SKM-1 treated with dmso at 0.1 percent for 144 hours (cell line): ENCODE data around the gene PRKN.

ENCODE experiments used
- DNase-seq: peaks from one replicate; lab custom pipeline; 2025; ENCODE audit not compliant: unreplicated experiment; lab: John Stamatoyannopoulos, UW

Gene PRKN

DNA sequence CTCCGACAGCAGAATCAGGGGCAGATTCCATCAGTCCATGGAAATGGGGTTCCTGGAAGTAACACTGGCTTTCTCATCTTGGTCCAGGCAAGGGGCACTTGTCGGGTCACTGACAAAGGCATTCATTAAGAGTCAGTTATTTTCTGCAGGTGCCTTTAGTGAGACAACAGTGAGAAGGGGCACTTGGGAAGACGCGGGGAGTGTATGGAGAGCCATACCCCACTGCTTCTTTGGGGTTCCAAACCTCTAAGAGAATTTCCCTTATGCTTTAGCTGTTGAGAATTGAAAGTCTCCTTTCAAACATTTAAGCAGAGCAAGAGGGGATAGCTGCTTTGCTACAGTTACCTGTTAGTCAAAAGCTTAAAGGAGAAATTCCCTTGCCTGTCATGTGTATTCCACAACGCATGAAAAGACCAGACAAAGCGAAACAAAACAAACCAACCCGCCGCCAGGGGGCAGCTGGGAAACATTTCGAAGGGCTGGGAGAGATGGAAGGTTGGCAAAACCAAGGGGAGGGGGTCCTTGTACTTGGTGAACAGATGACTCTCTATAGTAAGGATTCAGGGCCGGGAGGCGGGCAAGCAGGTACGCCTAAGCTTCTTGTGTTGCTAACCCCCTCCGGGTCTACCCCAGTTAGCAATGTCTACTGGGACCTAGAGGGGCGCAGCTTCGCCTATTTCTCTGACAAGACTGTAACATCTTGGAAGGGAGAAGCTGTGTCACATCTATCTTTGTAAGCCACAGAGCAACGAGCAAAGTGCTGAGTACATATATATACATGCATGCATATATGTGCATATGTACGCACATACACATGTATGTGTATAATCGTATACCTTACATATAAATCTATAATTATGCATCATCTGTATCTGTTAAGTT is 978.8 kb downstream of the PRKN start:
- peak; percentile 2 for DNase-seq

DNA sequence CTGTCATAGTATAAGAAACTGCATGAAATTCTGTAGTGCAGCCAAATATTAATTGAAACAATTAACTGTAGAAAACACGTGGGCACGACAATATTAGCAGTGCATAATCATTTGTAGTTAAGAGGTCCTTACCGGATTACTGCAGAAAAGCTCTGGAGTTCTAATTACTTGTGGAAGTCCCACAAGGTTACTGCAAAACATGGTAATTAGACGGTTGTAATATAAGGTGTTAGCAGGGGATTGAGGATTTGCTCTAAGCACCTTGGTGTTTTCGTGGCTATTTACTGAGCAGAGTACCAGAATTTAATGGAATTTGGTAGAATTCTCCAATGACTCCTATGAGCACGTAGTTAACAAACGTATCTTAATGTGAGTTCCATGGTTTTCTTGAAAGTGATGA is 980.1 kb downstream of the PRKN start:
- no peak for DNase-seq

DNA sequence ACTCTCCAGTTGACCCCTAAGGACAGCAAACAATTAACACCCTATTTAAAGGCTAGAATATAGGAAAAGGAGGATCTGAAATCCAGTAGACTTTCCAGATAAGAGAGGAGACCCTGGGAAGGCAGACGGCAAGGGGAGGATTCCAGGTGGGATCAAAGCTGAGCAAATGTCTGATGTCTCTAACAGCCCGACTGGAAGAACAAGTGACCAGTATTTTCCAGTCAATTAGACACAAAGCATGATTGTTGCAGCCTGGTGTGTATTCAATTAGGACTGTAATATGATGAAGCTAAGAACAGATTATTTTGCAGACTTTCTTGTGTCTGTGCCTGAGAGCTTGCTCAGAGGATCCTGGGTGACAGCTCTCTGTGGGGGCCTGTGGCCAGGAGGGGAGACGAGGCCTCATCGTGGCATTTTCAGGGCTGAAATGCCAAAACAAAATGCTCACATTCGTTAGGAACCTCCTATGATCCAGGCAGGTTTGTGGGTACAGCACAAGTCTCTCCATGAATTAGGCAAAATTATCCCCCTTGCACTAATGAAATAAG is 981.9 kb downstream of the PRKN start:
- DNase-seq: no peak

DNA sequence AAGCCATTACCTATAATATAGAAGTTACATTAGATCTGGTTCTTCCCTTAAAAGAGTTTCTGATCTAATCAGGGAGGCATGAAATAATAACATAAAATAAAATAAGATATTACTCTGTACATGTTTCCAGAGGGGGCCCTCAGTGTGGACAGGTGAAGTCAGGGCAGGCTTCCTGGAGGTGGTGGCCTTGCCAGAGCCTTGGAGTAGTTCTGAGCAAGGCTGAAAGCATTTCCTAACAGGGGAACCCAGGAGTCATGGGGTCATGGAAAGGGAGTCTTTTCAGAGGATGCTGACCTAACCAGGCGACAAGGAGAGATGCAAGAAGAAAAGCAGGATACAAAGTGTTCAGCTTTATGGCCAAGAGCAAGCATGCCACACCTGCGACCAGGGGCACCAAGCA is 982.4 kb downstream of the PRKN start:
- DNase-seq: no peak

DNA sequence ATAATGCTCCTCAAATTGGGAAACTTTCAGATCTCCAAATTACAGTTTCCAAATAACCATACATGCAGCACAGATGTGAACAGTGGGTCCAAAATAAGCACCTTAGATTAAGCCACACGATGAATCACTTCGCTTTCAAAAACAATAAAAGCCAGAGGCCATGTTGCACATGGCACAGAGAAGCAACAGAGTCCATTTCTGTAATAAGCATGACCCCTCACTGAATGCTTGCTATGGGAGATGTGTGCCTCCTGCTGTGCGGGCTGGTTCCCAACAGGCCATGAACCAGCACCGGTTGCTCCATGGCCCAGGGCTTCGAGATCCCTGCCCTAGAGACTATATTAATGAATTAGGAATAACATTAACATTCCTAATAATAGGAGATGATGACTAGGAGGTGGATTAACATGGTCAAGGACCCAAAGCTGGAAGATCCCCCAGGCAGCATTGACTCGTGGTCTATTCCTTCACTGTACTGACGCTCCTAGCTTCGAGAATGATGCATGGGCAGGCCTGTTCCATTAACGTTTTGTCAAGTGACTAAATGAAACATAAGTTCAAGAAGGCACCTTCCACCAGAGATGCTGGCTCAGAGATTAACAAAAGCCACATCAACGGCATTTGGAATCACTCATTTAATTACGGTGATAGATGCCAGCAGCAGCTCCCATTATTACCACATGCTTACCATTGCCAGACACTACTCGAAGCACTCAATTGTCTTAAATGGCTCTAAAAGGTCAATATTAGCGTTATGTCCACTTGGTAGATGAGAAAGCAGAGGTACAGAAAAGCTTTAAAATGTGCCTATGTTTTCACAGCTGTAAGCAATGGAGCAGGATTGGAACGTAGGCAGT is 983.1 kb downstream of the PRKN start:
- no peak for DNase-seq

DNA sequence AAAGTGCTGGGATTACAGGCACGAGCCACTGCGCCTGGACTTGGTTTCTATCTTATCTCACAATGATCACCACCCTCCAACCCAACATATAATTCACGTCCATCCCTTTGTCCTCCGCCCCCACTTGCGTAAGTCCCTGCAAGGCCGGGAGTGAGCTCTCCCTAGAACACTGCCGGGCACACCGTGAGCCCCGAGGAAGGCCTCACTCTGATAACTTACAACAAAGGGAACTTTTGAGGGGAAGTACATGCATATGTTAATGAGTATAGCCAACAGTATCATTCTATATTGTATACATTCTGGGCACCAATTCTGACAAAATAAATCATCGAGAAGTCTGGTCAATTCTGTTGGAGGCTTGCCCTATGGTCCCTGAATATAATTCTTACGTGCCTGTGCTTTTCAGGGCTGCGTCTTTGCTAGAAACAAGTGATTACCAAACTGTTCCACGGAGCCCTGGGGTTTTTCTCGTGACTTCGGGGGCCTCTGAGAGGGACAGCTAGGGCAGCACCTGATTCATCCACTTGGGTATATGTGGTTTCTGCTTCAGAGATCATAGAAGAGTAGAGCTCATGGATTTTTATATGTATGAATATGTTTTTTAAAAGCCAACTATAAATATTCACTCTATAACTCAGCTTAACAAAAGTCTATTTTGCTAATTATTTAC is 983.9 kb downstream of the PRKN start:
- DNase-seq: no peak

DNA sequence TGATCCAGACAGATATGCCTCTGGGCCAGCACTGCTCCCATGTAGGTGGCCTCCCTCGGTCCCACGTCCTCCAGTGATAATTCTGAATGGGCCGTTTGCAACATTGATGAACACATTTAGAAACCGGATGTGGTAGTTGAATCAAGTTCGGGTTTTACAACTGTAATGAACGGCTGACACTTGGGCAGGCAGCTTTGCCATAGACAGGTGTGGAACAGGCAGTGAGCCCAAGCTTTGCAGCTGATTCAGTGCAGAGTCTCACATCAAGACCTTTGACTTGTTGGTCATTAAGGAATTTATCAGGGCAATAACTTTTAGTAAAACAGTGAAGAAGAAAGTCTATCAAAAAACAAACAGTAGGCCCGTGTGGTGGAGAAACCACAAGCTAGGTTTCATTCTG is 987.1 kb downstream of the PRKN start:
- no peak for DNase-seq

DNA sequence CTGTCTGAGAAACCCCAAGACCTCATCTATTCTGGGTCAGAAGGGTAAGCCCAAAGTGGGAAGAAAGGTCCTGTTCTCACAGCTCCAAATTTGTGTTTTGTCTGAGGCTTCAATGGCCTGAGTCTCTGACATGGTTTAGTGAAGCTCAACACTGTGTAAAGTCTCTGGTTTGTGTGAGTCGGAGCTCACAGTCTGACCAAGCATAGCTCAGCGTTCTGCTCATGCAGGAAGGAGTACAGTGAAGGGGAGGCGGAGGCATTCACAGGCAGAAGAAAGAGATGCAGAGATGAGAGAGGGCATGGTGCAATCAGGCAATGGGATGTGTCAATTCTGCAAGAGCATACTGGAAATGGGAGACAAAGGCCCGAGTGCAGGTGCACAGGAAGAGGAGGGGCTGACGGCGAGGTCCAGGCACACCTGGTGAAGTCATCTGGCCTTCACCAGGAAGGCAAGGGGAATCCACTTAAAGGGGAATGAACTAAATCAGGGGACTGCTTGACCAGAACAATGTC is 990.7 kb downstream of the PRKN start:
- DNase-seq: no peak

DNA sequence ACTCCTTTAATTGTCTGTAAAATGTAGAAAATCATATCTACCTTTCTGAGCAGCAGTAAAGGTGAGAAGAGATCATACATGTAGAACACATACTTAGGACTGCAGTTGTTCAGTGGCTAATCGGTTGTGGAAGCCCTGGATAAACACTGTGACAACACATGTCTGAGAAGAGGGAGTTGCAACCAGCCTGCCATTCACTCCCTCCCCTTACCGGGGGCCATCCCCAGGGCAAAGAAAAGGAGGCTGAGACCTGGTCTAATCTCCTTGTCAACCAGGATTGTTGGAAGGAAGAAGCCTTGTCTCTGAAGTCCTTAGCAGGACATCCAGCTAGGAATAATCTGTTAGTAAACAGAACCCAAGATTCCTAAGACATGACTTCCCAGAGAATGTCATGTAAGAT is 991.2 kb downstream of the PRKN start:
- DNase-seq: no peak

DNA sequence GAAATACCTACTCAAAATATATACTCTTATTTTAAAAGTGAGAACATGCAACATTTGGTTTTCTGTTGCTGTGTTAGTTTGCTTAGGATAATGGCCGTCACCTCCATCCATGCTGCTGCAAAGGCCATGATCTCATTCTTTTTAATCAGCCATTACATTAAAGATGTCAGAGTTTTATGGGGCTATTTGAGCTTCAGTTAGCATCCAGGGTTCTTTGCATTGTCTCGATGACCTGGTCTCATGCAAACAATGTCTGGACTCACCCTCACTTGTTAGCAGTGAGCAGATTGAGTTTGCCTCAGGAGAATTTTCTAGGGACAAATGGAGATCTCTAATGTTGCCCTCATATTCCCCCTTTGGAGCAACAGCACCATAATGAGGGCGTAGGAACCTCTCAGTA is 995.0 kb downstream of the PRKN start:
- DNase-seq: no peak

DNA sequence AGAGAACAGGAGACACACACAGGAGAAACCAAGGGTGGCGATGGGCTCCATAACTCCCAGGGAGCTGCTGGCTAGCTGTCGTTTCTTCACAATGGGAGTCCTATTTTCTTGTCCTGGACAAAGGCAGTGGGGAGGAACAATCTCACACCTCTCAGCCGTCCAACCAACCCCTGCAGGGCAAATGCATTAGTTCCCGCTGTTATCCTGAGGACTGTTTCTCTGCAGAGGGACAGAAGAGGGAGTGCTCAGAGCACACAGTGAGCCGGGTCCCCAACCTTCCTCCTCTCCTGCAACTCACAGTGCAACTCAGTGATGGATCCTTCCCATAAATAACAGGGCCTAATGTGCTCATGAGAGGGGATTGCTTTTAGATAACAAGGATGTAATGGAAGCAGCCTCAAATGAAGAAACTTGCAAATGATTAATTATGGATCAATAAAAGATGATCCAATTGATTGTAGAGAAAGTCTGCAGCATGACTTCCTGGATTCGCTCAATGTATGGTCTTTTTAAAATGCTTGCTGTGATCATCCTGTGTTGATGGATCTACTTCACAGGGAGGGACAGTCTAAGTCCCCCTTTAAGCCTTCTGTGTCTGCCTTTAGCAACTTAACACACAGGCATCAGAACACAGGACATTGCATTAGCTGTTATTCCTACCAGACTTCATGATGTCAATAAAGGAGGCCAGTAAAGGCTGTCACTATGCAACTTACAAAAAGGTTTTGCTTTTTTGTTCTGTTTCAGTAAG is 1000.3 kb downstream of the PRKN start:
- no peak for DNase-seq

DNA sequence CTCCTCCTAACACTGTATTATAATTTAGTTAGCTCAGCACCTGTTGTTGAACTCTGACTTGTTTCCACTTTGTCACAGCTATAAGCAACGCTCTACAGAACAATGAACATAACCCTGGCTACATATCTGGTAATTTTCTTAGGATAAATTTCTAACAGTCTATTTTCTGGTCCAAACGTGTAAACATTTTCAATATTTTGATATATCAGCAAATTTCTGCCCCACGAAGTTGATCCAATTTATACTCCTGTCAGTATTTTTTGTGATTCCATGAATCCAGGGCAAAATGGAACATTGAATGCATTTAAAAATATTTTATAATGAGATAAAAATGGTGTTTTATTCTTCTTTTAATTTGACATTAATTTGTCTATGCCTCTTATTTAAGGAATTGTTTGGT is 1005.2 kb downstream of the PRKN start:
- DNase-seq: no peak

DNA sequence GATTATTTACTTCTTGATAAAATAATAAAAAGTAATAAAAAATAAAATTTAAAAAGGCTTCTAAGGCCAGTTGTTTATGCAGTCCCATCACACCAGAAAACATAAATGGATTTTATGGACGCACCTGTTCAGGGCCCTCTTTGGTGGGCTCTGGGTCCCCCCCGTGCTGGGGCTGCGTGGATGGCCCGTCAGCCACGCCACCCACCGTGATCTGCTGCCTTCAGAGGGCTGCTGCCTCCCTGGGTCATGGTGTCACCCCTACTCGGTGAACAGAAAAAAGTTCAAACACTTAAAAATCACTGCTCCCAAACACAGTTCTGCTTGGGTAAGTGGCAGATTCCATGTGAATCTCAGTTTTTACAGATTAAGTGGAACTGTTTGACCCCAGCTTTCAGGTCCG is 1006.1 kb downstream of the PRKN start:
- no peak for DNase-seq

DNA sequence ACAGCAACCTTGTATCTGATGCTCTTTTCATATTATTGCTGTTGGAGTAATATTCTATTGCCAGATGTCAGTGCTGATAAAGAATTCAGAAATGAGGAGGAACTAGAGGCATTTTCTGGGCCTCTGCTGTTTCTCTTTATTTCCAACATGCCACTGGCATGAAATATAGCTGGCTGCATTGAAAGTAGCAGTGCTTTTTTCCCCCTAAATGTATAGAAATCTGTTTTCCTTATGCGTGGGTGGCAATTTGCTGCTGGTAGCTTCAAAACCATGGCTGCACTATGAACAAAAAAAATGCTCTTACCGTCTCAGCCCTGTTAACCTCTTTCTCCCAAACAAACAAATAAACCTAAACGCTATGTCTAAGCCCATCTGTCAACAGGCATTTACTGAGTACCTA is 1011.4 kb downstream of the PRKN start:
- no peak for DNase-seq

DNA sequence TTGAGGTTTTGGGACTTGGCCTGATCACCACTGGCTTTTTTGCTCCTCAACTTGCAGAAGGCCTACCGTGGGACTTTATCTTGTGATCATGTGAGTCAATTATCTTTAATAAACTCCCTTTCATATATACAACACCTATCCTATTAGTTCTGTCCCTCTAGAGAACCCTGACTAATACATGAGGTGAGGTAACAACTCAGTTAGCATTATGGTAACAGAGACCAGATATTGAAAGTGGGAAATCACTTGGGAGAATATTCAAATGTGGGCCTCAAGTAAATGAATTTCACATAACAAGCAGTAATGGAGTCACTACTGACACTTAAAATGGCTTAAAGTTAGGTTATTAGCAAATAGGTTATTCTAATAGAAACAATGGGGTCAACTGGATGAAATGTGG is 1015.6 kb downstream of the PRKN start:
- DNase-seq: no peak

DNA sequence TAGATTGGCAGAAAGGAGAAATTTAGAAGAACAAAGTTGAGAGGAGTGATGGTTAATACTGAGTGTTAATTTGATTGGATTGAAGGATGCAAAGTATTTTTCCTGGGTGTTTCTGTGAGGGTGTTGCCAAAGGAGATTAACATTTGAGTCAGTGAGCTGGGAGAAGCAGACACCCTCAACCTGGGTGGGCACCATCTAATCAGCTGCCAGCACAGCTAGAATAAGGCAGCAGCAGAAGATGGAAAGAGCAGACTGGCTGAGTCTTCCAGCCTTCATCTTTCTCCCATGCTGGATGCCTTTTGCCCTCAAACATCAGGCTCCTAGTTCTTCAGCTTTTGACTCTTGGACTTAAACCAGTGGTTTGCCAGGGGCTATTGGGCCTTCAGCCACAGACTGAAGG is 1016.1 kb downstream of the PRKN start:
- no peak for DNase-seq

DNA sequence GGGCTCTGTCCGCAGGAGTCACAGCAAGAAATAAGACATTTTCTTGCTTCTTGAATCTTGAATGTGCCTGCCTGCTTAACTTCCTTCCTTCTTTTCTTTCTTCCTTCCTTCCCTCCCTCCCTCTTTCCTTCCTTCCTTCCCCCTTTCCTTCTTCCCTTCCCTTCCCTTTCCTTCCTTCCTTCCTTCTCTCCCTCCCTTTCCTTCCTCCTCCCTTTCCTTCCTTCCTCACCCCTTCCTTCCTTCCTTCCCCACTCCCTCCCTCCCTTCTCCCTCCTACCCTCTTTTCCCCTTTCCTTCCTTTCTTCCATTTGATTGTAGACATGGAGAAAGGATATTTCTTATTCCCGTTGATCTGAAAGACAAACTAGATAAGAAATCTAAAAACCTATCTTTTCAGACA is 1016.9 kb downstream of the PRKN start:
- no peak for DNase-seq

DNA sequence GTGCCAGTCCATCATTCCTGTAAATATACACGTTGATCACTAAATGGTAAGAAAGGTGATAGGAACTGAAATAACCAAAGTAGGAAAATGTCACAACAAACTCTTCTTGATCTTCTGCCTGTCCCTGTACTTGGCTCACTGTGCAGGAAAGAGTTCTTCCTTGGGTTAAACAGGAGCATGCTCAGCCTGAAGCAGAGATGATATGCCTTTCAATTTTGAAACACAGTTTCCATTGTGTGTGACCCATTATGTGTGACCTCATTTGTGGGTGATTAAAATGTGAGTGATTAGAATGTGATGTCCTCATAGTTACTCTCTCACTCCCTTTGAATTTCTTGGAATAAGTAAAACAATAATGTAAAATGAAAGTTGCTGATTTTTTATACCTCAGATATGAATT is 1026.5 kb downstream of the PRKN start:
- no peak for DNase-seq

DNA sequence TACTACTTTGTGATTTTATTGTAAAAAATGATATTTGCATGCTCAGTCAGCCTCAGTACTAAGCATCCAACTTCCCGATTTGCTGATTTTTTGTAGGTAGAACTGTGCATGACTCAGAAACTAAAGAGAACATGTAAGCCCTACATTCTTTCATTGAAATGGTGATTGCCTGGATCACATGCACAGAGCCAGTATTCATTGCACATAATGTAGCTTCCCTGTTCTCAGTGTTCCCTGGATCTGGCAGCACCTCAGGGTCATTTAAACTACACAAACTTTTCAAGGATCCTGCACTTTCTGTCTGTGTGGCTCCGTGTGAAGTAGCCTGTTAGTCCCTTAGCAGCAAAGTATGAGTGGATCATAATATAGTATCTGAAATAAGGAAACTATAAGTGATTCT is 1030.8 kb downstream of the PRKN start:
- no peak for DNase-seq

DNA sequence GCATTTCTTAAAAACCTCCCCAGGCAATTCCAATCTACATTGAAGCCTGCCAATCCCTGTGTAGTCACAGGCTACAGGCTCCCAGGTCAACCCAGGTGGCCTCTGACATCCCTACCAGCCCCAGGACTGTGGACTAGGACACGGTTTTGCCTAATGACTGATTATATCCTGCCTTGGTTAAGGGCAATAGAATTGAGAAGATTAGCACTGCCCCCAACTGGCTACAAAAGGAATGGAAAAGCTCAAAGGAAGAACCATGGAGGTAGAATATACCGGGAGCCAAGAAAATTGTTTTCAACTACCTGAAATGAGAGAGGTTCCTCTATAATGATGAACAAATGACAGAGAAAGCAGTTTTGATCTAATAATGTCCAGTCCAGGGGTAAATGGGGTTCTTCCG is 1032.6 kb downstream of the PRKN start:
- no peak for DNase-seq

DNA sequence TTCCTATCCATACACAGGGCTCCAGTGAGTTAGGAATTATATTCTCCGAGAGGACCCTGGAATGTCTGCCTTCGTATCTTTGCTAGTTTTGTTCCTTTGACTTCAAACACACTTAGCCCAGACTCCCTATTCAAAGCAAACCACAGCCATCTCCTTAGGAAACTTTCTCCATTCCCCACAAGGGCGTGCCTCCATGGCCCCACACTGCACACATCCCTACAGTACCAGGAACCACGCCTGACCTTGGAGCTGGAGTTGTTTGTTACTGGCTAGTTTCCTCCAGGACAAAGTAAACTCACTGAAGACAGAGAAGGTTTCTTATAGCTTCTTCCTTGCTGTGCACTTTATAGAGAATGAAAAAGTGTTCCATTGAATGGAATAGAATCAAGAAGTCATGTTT is 1040.9 kb downstream of the PRKN start:
- no peak for DNase-seq
